Daoy (cell line): ENCODE measurements around the gene NFKBIZ. TPM values are rescaled to one million over a fixed set of nuclear protein-coding genes. Genes with fewer than 3 reads are reported as not detected.

Experiments used
- total RNA-seq: library from RNA; depleted of rRNA; stranded (reverse); fragments of >200 nt; shearing (Covaris generic); gene quantifications from 2 replicates; pipeline ENCODE4 v1.2.3, GENCODE V29; 2014; rRNA removed

NFKBIZ gene
- total RNA-seq, 1 experiment from 2014 or later = 23.2 TPM

Other genes with a start within 250 kb of the NFKBIZ start
- gene ZBTB11, start 172.4 kb upstream of the NFKBIZ start, total RNA-seq = 21.6 and 23.7 TPM in 2 replicates
- gene RPL24, start 162.8 kb upstream of the NFKBIZ start, total RNA-seq = 2,801 and 2,885 TPM in 2 replicates
- 17.3 and 17.6 TPM in 2 replicates for gene CEP97, start 124.9 kb upstream of the NFKBIZ start, total RNA-seq
- gene NXPE3, start 70.3 kb upstream of the NFKBIZ start, total RNA-seq = 5.0 and 8.0 TPM in 2 replicates